EL (cell line): ENCODE measurements around the gene LRP6.

ENCODE experiments used
- DNase-seq: peaks from one replicate; pipeline ENCODE4 v3.0.0-alpha.2; 2016

The LRP6 gene

DNA sequence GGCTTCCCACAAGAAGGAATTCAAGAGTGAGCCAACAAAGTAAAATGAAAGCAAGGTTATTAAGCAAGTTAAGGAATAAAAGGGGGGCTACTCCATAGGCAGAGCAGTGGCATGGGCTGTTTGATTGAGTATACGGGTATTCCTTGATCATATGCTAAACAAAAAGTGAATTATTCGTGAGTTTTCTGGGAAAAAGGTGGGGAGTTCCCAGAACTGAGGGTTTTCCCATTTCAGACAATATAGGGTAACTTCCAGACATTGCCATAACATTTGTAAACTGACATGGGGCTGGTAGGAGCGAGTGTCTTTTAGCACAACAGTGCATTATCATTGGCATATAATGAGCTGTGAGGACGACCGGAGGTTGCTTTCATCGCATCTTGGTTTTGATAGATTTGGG, 198.1 kb downstream of the LRP6 start:
- no peak for DNase-seq
